ENCODE data around the gene VMO1. TPM values are rescaled to one million over a fixed set of nuclear protein-coding genes. Genes with fewer than 3 reads are reported as not detected.

Gene VMO1
- total RNA-seq, 1 donor from 2014 or later: 1.2 TPM

DNA sequence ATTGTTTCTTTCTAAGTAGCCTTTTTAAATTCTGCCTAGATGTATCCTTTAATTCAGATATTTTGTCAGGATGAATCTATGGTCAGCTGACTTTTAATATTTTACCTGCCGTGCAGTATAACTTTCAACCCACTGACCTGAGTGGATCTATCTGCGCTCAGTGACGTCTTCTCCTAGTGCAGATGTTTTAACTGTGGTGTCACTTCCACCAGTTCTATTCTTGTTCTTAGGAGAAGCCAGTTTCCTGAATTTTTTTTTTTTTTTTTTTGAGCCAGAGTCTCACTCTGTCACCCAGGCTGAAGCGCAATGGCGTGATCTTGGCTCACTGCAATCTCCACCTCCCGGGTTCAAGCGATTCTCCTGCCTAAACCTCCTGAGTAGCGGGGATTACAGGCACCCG, 19.4 kb downstream of the VMO1 start:
- no peak for FAIRE-seq
- no peak for DNase-seq (ENCODE audit: low spot score in 2 of 2)

- FAIRE-seq (no peak), DNase-seq (ENCODE audit: low spot score in 2 of 2) (no peak)
Measured at GRCh38 chr17:4766201-4766600, 20.0 kb downstream of the VMO1 start.

DNA sequence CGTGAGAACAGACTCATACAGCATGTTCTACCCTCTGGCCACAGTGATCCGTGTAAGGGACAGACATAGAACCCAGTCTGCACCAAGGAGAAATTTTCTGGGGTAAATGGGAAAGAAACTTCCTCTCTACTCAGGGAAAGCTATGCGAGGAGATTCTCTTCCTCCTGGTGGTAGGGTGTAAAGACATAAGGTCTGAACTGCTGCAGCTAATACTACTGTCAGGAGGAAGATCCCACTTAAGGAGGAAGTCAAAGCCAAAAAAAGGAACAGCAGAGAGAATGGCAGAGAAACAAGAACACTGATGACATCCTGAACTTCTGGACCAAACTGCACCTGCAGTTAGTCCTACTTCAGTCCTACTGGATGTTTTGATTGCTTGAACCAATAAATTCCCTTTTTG, 21.6 kb downstream of the VMO1 start:
- FAIRE-seq (no peak), DNase-seq (ENCODE audit: low spot score in 2 of 2) (no peak)

DNA sequence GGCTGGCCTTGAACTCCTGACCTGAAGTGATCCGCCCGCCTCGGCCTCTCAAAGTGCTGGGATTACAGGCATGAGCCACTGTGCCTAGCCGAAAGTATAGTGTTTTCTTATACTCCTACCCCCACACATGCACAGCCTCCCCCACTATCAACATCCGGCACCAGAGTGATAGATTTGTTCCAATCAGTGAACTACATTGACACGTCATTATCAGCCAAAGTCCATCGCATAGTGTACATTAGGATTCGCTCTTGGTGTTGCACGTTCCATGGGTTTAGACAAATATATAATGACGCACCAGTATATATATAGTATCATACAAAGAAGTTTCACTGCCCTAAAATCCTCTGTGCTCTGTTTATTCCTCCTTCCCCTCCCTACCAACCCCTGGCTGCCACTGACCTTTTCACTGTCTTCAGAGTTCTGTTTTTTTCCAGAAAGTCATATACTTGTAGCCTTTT, 26.4 kb downstream of the VMO1 start:
- no peak for FAIRE-seq
- DNase-seq (ENCODE audit: low spot score in 2 of 2): no peak

DNA sequence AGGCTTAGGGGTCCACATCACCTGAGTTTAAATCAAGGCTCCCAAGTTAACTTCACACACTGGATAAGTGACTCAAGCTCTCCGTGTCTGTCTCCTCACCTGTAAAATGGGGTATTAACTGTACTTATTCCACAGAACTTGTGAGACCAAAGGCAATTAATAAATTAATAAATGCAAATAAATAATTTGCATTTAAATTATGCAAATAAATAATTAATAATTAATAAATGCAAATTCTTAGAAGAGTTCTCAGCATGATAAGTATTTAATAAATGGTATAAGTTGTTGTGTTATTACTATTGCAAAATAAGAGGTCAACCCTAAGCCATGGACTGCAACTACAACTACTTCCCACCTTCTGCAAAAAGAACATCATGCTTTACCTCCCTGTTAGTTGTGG, 32.8 kb downstream of the VMO1 start:
- FAIRE-seq: no peak
- no peak for DNase-seq (ENCODE audit: low spot score in 2 of 2)

GRCh38 chr17:4751932-4752331, 34.2 kb downstream of the VMO1 start:
- DNase-seq (ENCODE audit: low spot score in 2 of 2) (no peak), FAIRE-seq (no peak)

GRCh38 chr17:4750606-4751005, 35.6 kb downstream of the VMO1 start:
- no peak for DNase-seq (ENCODE audit: low spot score in 2 of 2)

GRCh38 chr17:4748686-4749085, 37.5 kb downstream of the VMO1 start:
- DNase-seq (ENCODE audit: low spot score in 2 of 2): no peak
- FAIRE-seq: no peak

More at GRCh38 chr17:4750606-4751005, 35.6 kb downstream of the VMO1 start:
- no peak for FAIRE-seq

- no peak for DNase-seq (ENCODE audit: low spot score in 2 of 2)
- no peak for FAIRE-seq
Measured at GRCh38 chr17:4747847-4748246, 38.3 kb downstream of the VMO1 start.

- FAIRE-seq (no peak), DNase-seq (ENCODE audit: low spot score in 2 of 2) (peak in 1 of 2 donors; percentile 31)
Measured at GRCh38 chr17:4744999-4745969, 40.9 kb downstream of the VMO1 start.

GRCh38 chr17:4743898-4744297, 42.3 kb downstream of the VMO1 start:
- no peak for FAIRE-seq
- DNase-seq (ENCODE audit: low spot score in 2 of 2): no peak

DNA sequence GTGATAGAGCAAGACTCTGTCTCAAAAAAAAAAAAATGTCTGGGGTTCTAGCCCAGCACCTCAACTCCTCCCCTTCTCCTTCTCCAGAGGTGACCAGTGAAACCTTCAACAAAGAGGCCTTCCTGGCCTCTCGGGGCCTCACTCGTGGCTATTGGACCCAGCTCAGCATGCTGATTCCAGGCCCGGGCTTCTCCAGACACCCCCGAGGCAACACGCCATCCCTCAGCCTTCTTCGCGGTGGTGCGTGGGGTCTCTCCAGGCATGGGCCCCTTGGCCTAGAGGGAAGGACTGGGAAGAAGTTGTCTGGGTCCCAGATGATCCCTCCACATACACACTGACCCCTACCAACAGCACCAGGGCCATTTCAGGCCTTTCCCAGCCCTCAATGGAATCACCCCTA, 42.9 kb downstream of the VMO1 start:
- DNase-seq (ENCODE audit: low spot score in 2 of 2): no peak
- no peak for FAIRE-seq

- no peak for FAIRE-seq
- DNase-seq (ENCODE audit: low spot score in 2 of 2): peak in 1 of 2 donors; percentile 10
Measured at GRCh38 chr17:4742629-4743028, 43.5 kb downstream of the VMO1 start.

DNA sequence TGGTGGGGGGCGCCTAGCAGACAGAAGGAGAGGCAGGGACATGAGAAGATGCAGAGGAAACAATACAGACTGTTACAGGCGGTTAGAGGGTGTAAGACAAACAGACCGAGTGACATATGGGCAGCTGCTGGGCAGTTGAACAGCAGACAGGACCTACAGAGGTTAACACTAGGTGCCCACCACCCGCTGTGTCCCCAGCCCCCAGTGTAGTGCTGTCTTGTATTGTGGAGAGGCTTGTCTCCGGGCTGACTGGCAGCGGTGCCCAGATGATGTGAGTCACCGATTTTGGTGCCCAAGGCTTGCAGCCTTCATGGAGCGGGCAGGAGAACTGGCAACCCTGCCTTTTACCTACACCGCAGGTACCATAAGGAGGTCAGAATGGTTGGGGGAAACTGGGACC, 44.0 kb downstream of the VMO1 start:
- FAIRE-seq: no peak
- no peak for DNase-seq (ENCODE audit: low spot score in 2 of 2)

GRCh38 chr17:4741544-4741943, 44.6 kb downstream of the VMO1 start:
- FAIRE-seq: no peak
- no peak for DNase-seq (ENCODE audit: low spot score in 2 of 2)

DNA sequence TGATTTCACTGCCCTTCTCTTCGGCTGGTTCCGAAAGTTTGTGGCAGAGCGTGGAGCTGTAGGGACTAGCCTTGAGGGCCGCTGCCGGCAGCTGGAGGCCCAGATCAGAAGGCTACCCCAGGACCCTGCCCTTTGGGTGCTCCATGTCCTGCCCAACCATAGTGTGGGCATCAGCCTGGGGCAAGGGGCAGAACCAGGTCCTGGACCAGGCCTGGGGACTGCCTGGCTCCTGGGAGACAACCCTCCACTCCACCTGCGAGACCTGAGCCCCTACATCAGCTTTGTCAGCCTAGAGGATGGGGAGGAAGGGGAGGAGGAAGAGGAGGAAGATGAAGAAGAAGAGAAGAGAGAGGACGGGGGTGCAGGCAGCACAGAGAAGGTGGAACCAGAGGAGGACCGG, 45.6 kb downstream of the VMO1 start:
- FAIRE-seq (no peak), DNase-seq (ENCODE audit: low spot score in 2 of 2) (no peak)

GRCh38 chr17:4740025-4740351, 46.2 kb downstream of the VMO1 start:
- no peak for FAIRE-seq

DNA sequence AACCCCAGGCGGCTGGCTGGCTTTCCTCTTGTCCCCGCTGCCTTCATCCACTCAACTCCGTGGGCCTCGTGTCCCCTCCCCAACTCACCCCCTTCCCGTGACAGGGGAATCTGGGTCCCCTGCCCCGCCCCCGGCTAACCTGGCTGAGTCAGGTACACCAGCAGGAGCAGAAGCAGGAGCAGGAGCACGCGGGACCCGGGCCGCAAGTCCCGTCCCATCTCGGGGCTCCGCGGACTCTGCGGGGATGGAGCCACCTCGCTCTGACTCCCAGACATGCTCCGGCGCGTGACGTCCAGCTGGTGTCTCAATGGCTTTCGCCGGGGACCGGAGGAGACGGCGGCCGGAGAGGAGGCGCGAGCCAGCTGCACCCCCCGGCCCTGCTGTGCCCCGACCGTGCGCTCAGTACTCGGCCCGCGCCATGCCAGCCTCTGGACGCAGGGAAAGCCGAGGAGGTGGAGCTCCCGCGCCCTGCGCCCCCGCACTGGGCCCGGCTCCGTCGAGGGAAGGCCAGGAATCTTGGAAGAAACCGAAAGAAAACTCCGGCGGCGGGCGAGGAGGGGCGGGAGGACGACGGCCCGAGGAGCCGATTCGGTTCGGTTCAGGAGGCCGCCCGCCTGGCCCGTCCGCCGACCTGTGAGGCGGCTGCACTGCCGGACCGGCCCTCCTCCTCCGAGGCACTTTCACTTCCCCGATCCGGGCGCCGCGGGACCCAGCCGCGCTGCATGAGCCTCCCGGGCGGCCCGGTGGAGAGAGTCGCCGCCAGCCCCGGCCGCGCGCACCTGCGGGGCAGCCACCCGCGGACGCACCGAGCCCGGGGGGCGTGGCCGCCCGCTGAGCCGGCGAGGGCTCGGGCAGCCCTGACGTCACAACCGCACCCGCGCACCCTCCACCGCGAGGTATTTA, 46.8 kb downstream of the VMO1 start, which contains the start of the genes CXCL16 and ZMYND15:
Gene CXCL16 (minus strand): TSS at position 807 of the 903 bp plus-strand sequence. CDS start 589 bp downstream, at position 218.
Gene ZMYND15 (plus strand): TSS at position 712 of the 903 bp plus-strand sequence. CDS start 716 bp downstream, outside the sequence.
- DNase-seq (ENCODE audit: low spot score in 2 of 2): peak; percentile 66 to 74
- no peak for FAIRE-seq

More at GRCh38 chr17:4740025-4740351, 46.2 kb downstream of the VMO1 start:
- no peak for DNase-seq (ENCODE audit: low spot score in 2 of 2)

- DNase-seq (ENCODE audit: low spot score in 2 of 2): peak in 1 of 2 donors; percentile 36
Measured at GRCh38 chr17:4738136-4739121, 47.7 kb downstream of the VMO1 start.

More at GRCh38 chr17:4738136-4739121, 47.7 kb downstream of the VMO1 start:
- no peak for FAIRE-seq

All from frontal cortex (tissue), 4 donors.